HG03060 (cell line): ENCODE results near the gene C5AR1.
"Not testable (repeated sequence)": the region's sequence is repeated elsewhere in the genome, so short reads cannot be mapped to it uniquely, and the experiment has no call there.

Experiments
- ATAC-seq: cut with Tn5 transposase; IDR thresholded peaks from one replicate; pipeline ENCODE4 v1.9.1; 2021; ENCODE audit warnings: low read depth, moderate number of reproducible peaks; ENCODE audit not compliant: unreplicated experiment

C5AR1 gene

DNA sequence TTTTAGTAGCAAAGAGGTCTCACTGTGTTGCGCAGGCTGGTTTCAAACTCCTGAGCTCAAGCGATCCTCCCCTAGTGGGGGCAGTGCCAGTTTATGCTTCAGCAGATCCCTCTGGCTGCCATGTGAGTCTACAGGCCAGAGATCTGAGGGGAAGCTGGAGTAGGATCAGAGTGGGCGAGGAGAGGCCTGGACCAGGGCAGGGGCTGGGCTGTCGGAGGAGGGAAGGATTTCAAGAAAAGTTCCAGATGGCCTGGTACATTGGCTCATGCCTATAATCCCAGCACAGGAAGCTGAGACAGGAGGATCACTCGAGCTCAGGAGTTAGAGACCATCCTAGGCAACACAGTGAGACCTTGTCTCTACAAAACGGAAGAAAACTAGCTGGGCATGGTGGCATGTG is 49.3 kb downstream of the C5AR1 start:
- ATAC-seq: no peak

DNA sequence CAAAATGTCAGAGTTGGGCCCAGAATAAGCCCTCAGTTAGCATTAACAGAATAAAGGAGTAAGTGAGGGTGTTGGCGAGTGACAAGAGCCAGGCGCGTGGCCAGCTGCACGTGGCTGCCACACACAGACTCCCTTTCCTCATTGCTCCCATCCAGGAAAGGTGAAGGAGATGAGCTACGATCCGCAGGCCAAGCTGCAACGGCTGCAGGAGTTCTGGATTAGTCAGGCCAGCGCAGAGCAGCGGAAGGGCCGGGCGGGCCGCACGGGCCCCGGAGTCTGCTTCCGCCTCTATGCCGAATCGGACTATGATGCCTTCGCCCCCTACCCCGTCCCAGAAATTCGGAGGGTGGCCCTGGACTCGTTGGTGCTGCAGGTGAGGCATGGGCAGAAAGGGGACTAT is 52.7 kb downstream of the C5AR1 start:
- no peak for ATAC-seq

DNA sequence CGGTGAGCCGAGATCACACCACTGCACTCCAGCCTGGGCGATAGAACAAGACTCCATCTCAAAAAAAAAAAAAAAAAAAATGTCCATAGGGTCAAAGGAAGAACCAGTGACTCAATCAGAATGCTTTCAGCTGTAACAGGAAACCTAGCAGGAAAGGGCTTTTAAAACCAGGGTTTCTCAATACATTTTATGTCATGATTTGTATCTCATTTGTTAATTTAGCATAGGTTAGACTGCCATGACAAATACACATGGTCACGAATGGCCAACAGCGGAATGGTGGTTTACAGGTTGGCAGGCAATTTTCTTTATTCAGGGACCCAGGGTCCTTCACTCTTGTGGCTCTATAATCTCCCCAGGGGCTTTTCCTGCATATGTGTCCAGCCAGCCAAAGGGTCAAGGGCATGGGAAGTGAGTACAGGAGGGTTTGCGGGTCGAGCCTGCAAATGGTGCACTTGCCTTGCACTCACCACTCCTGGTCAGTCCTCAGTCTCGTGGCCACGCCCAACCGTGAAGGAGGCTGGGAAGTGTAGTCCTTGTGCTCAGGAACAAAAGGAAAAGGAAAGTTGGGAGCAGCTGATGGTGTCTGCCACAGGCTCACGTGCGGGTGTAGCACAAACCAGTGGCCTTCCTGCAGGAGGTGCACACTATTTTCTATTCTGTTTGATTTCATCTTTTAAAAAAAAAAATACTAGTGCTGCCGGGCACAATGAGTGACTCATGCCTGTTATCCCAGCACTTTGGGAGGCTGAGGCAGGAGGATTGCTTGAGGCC is 54.3 kb downstream of the C5AR1 start:
- no peak for ATAC-seq

DNA sequence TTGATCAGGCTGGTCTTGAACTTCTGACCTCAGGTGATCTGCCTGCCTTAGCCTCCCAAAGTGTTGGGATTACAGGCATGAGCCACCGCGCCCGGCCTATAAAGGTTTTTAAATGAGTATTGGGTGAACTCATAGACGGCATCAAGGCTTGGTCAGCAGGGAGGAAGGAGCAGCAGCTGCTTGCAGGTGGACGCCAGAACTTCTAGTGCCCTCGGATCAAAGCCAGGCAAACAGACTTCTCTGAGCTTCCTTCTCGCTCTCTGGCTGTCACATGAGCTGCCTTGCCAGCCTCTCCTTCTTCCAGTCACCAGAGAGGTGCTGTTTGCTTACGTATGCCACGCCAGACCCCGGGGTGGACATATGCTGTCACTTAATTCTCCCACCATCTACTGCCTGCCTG is 55.8 kb downstream of the C5AR1 start:
- ATAC-seq: not testable (repeated sequence)

DNA sequence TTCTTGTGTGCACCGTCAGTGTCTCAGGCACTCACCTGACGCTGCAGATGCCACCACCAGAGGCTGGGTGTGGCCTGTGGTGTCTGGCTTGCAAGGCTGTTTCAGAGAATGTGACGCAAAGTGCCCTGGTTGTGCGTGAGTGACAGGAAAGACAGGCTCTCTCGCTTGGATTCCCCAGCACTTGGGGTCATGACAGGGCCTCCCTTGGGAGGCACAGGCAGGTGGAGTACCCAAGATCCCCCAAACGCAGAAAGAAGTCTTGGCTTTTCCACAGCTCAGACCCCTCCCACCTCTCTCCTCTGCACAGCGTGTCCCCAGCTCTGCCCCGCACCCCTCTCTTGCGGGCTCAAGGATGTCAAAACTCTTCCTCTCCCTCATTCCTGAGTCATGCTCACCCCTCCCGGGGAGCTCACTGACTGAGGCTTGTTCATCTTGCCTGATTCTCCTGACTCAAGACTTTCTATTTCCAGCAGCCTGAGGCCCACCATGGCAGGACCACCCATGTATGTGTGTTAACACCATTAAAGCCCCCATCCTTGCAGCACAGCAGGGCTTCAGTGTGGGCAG is 60.5 kb downstream of the C5AR1 start:
- ATAC-seq: no peak

DNA sequence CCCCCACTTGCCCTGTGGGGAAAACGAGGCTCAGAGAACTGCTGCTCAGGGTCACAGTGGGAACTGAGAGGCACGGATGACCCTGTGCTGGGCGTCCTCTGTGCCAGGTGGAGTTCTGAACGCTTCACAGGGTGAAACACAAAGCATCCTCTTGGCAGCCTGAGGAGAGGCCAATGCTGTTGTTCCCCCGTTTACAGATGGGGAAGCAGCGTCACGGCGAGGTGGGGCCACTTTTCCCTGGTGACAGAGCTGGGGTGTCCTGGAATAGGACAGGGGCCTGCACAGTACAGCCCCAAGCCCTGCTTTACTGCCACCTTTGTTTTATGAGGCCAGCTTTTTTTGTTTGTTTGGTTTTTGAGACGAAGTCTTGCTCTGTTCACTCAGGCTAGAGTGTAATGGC is 61.6 kb downstream of the C5AR1 start:
- no peak for ATAC-seq
